ENCODE measurements around the gene VAV3. TPM values are rescaled to one million over a fixed set of nuclear protein-coding genes. Genes with fewer than 3 reads are reported as not detected.

Gene VAV3
- total and polyA plus RNA-seq, 8 donors, result 7.1 to 21.4 (median 12.8) TPM

DNA sequence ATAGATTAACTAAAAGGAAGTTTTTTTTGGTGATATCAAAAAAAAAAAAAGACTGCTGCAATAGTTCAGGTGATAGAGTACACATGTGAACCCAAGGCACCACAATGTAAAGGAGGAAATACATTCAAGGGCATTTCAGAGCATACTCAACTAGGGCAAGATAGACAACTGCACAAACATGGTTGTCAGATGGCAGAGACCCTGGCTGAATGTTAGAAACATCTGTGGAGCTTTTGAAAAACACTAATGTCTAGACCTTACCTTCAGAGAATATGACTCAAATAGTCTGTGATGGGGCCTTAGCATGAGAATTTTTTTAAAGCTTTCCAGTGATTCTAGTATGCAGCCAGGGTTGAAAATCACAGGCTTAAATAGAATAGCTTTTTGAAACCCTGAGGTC is 173.6 kb downstream of the VAV3 start:
- FAIRE-seq (no peak), DNase-seq (no peak), ATAC-seq (no peak)
- intact Hi-C loops (cut with DNase I), result no loop called here
- Histone ChIP-seq H3K9me3 (no peaks in the 10 kb centered on the region), H3K27me3 (no peaks in the 10 kb centered on the region), H3K4me1 (no peaks in the 10 kb centered on the region), H3K27ac (no peak overlapping the region), H3K4me3 (no peak overlapping the region), H3K36me3 (no peaks in the 10 kb centered on the region)
- TF ChIP-seq, protein P1, sequence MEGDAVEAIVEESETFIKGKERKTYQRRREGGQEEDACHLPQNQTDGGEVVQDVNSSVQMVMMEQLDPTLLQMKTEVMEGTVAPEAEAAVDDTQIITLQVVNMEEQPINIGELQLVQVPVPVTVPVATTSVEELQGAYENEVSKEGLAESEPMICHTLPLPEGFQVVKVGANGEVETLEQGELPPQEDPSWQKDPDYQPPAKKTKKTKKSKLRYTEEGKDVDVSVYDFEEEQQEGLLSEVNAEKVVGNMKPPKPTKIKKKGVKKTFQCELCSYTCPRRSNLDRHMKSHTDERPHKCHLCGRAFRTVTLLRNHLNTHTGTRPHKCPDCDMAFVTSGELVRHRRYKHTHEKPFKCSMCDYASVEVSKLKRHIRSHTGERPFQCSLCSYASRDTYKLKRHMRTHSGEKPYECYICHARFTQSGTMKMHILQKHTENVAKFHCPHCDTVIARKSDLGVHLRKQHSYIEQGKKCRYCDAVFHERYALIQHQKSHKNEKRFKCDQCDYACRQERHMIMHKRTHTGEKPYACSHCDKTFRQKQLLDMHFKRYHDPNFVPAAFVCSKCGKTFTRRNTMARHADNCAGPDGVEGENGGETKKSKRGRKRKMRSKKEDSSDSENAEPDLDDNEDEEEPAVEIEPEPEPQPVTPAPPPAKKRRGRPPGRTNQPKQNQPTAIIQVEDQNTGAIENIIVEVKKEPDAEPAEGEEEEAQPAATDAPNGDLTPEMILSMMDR (IDR thresholded peaks at IDR 0.05), result no peak

DNA sequence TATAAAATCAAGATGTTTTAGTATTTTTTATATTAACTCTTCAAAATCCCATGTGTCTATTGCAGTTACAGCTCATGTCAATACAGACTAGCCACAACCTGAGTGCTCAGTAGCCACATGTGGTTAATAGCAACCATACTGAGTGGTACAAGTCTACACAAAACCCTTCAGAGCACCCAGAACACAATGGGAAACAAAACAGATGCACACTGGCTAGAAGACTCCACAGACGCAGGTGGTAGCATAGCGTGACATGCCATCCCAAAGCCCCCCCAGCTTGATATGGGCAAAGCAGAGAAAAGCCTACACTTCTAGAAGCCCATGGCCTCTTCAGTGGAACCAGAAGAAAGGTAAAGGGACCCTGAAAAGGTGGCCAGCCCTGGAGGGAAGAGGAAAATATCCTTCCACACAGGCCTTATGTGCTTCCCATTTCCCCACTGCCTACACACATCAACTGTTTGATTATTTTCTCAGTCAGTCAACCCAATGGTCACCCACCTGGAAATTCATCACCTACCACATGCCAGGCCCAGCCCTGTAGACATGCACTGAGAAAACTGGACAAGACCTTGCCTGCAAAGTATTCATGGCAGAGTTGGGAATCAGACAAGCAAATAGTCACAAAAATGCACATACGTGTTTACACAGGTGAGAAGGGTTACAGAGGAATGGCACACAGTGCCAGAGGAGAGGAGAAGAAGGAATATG is 175.0 kb downstream of the VAV3 start:
- H3K4me3 ChIP-seq, result no peak overlapping the region
- no peaks in the 10 kb centered on the region for H3K4me1 ChIP-seq
- no peak overlapping the region for H3K27ac ChIP-seq
- intact Hi-C loops (cut with DNase I), result loop anchor here in 1 of 3 donors (10.0 kb wide), 1 partner anchor 335 kb away; no protein-coding TSS in a partner anchor
- H3K36me3 ChIP-seq, result no peaks in the 10 kb centered on the region
- DNase-seq (no peak), FAIRE-seq (no peak), ATAC-seq (no peak)
- no peaks in the 10 kb centered on the region for H3K9me3 ChIP-seq
- no peaks in the 10 kb centered on the region for H3K27me3 ChIP-seq
- WGBS, 2 donors, result 76 to 83% methylated on average over 3 of the region's 3 CpGs
- TF ChIP-seq, protein P1 (IDR thresholded peaks at IDR 0.05), result no peak

DNA sequence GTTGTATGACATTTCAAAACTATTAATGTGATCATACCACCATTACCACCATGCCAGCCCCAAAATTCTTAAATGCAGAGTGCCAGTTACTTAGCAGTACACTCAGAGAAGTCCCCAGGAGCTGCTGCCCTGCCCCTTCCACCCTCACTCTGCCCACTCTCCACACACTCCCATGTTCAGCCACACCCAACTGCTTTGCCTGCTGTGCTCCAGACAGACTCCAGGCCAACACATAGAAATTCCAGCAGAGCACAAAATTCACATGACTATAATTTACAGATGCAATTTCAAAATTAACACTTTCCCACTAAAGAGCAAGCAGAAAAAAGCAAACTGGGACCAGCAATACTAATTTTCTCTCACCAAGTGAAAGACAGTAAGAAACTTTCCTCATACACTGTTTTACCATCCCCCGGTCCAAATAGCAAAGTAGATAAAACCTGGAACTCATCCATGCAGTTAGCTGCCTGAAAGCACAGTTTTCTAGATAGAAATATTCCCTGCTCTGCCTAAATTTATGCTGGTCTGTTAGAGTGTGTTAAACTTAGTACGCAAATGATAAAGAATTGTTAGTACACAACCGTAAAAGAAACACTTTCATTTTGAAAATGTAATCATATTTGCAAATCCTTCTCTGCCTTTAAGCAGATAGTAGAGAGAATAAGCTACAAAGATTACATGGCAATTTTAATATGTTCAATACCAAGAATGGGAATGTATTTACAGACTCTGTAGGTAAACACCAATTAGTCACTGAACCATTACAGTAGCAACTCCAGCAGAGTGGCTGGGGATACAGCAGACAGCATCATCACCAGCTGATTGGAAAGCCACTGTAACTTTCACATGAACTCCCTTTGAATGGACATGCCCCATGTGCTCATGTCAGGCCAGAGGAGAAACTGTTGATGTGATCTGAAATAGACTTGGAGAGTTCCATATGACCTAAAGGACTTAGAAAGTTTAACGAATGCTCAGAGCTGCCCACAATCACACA is 176.5 kb downstream of the VAV3 start:
- Histone ChIP-seq H3K9me3 (no peaks in the 10 kb centered on the region), H3K27me3 (no peaks in the 10 kb centered on the region), H3K4me3 (no peak overlapping the region), H3K4me1 (no peaks in the 10 kb centered on the region), H3K27ac (no peak overlapping the region), H3K36me3 (no peaks in the 10 kb centered on the region)
- FAIRE-seq, result no peak
- intact Hi-C loops (cut with DNase I), result loop anchor here in 1 of 3 donors (10.0 kb wide), 1 partner anchor 336 kb away; no protein-coding TSS in a partner anchor
- WGBS, 2 donors, result 35 to 36% methylated on average over 4 of the region's 4 CpGs
- DNase-seq, result no peak
- TF ChIP-seq, protein P1 (IDR thresholded peaks at IDR 0.05), result no peak
- no peak for ATAC-seq

DNA sequence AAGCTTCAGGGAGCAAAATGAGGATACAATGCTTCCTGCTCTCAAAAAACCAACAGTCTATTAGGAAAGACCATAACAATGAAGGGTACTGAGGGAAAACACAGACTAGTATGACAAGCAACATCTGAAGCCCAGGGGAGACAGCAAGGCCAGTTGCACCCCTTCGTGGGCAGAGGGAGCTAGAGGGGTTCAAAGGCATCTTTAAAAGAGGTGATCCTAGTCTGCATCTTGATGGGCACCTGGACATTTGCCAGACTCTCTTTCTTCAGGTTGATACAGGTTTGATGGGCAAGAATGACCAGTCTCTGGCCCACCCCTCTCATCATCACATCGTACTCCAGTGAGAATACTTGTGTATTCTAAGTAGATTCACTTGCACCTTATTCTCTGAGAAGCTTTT is 177.7 kb downstream of the VAV3 start:
- TF ChIP-seq, protein P1 (IDR thresholded peaks at IDR 0.05), result no peak
- no peaks in the 10 kb centered on the region for H3K9me3 ChIP-seq
- intact Hi-C loops (cut with DNase I), result loop anchor here in 1 of 3 donors (10.0 kb wide), 1 partner anchor 338 kb away; no protein-coding TSS in a partner anchor
- no peaks in the 10 kb centered on the region for H3K4me1 ChIP-seq
- FAIRE-seq (no peak), DNase-seq (no peak), ATAC-seq (no peak)
- no peak overlapping the region for H3K27ac ChIP-seq
- WGBS, 2 donors, result 75 to 77% methylated on average over 2 of the region's 2 CpGs
- no peaks in the 10 kb centered on the region for H3K36me3 ChIP-seq
- H3K27me3 ChIP-seq, result no peaks in the 10 kb centered on the region
- no peak overlapping the region for H3K4me3 ChIP-seq

All from pancreas (tissue), 10 donors.